22Rv1 (cell line): ENCODE measurements around the gene MED12L.
"Not testable (repeated sequence)": the region's sequence is repeated elsewhere in the genome, so short reads cannot be mapped to it uniquely, and the experiment has no call there.

ENCODE experiments used
- ZFX ChIP-seq: fragments of 450-650 bp; IDR thresholded peaks from 2 replicates; pipeline ENCODE4 v1.6.1; 2017; ENCODE audit warnings: antibody characterized with exemption, borderline replicate concordance
- TF ChIP-seq, protein P1 (sequence below): fragments of 450-650 bp; IDR thresholded peaks from 2 replicates; pipeline ENCODE4 v1.5.1; 2017; ENCODE audit warnings: mild to moderate bottlenecking

DNA sequence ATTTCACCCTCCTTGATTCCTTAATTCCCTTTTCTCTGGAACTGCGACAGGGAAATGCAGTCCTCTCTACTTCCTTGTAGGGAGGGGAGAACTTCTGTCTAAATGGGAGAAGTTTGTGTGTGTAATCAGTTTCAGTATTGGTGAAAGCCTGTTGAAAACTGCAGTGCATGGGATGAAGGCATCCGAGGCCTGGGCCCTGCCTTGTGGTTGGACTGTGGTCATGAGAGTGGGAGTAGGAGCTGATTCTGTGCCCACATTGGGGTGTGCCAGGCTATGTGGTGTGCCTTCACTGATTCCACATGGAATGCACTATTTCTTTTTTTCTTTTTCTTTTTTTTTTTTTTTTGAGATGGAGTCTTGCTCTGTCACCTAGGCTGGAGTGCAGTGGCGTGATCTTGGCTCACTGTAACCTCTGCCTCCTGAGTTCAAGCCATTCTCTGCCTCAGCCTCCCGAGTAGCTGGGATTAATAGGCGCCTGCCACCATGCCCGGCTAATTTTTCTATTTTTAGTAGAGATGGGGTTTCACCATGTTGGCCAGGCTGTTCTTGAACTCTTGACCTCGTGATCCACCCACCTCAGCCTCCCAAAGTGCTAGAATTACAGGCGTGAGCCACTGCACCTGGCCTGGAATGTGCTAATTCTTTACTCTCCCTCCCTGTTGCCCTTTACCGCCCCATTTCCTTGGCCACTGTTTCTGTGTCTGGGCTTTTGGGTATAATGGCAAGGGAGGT is 84.7 kb downstream of the MED12L start:
- TF ChIP-seq, protein P1, sequence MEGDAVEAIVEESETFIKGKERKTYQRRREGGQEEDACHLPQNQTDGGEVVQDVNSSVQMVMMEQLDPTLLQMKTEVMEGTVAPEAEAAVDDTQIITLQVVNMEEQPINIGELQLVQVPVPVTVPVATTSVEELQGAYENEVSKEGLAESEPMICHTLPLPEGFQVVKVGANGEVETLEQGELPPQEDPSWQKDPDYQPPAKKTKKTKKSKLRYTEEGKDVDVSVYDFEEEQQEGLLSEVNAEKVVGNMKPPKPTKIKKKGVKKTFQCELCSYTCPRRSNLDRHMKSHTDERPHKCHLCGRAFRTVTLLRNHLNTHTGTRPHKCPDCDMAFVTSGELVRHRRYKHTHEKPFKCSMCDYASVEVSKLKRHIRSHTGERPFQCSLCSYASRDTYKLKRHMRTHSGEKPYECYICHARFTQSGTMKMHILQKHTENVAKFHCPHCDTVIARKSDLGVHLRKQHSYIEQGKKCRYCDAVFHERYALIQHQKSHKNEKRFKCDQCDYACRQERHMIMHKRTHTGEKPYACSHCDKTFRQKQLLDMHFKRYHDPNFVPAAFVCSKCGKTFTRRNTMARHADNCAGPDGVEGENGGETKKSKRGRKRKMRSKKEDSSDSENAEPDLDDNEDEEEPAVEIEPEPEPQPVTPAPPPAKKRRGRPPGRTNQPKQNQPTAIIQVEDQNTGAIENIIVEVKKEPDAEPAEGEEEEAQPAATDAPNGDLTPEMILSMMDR: not testable (repeated sequence)
- TF ChIP-seq ZFX: not testable (repeated sequence)
